Measurements from ENCODE around the gene SLC6A9. TPM values are rescaled to one million over a fixed set of nuclear protein-coding genes. Genes with fewer than 3 reads are reported as not detected.

Gene SLC6A9
- total RNA-seq, 2 donors from 2014 or later: 3.5 to 4.5 TPM

GRCh38 chr1:44029911-44030604 lies 1.2 kb downstream of the SLC6A9 start:
- Mint-ChIP-seq H3K4me3 (peak overlapping the region; percentile 87), H3K9me3 (no peaks in the 10 kb centered on the region), H3K36me3 (no peaks in the 10 kb centered on the region), H3K27ac (peak overlapping the region; percentile 71 to 86), H3K4me1 (ENCODE audit: low read depth in 2 of 2) (peaks cover 15% of the 10 kb centered on the region in 2 donors), H3K27me3 (no peaks in the 10 kb centered on the region)
- peak; percentile 91 for DNase-seq (ENCODE audit: low spot score)
- ATAC-seq: peak; percentile 89 to 93

GRCh38 chr1:44029260-44029910 lies 1.9 kb downstream of the SLC6A9 start:
- Mint-ChIP-seq H3K27me3 (no peaks in the 10 kb centered on the region), H3K27ac (peak overlapping the region; percentile 71 to 86), H3K36me3 (no peaks in the 10 kb centered on the region), H3K4me1 (ENCODE audit: low read depth in 2 of 2) (peaks cover 15% of the 10 kb centered on the region in 2 donors), H3K4me3 (peak overlapping the region; percentile 87), H3K9me3 (no peaks in the 10 kb centered on the region)
- DNase-seq (ENCODE audit: low spot score): no peak
- peak; percentile 40 to 42 for ATAC-seq

- Mint-ChIP-seq H3K36me3 (no peaks in the 10 kb centered on the region), H3K4me1 (ENCODE audit: low read depth in 2 of 2) (peaks cover 15% of the 10 kb centered on the region in 2 donors), H3K9me3 (no peaks in the 10 kb centered on the region), H3K27me3 (no peaks in the 10 kb centered on the region), H3K27ac (no peak overlapping the region), H3K4me3 (no peak overlapping the region)
- DNase-seq (ENCODE audit: low spot score) (no peak), ATAC-seq (no peak)
Observed at GRCh38 chr1:44027320-44027719, 3.9 kb downstream of the SLC6A9 start.

GRCh38 chr1:44025816-44026215 lies 5.4 kb downstream of the SLC6A9 start:
- no peak overlapping the region for H3K4me3 Mint-ChIP-seq
- no peaks in the 10 kb centered on the region for H3K36me3 Mint-ChIP-seq
- DNase-seq (ENCODE audit: low spot score): no peak
- H3K27me3 Mint-ChIP-seq: no peaks in the 10 kb centered on the region
- H3K4me1 Mint-ChIP-seq (ENCODE audit: low read depth in 2 of 2): peaks cover 15% of the 10 kb centered on the region in 2 donors
- no peak for ATAC-seq
- H3K27ac Mint-ChIP-seq: no peak overlapping the region
- H3K9me3 Mint-ChIP-seq: no peaks in the 10 kb centered on the region

GRCh38 chr1:44024903-44025525 lies 6.2 kb downstream of the SLC6A9 start:
- no peaks in the 10 kb centered on the region for H3K27me3 Mint-ChIP-seq
- peaks cover 15% of the 10 kb centered on the region in 2 donors for H3K4me1 Mint-ChIP-seq (ENCODE audit: low read depth in 2 of 2)
- no peaks in the 10 kb centered on the region for H3K9me3 Mint-ChIP-seq
- H3K4me3 Mint-ChIP-seq: no peak overlapping the region
- DNase-seq (ENCODE audit: low spot score) (no peak), ATAC-seq (no peak)
- H3K36me3 Mint-ChIP-seq: no peaks in the 10 kb centered on the region
- no peak overlapping the region for H3K27ac Mint-ChIP-seq

- H3K4me1 Mint-ChIP-seq (ENCODE audit: low read depth in 2 of 2): peaks cover 8% of the 10 kb centered on the region in 2 donors
Observed at GRCh38 chr1:44024031-44024902, 7.0 kb downstream of the SLC6A9 start.

GRCh38 chr1:44021581-44022321 lies 9.5 kb downstream of the SLC6A9 start:
- H3K9me3 Mint-ChIP-seq: no peaks in the 10 kb centered on the region
- H3K27me3 Mint-ChIP-seq: no peaks in the 10 kb centered on the region
- no peak for DNase-seq (ENCODE audit: low spot score)
- no peak overlapping the region for H3K4me3 Mint-ChIP-seq
- no peaks in the 10 kb centered on the region for H3K36me3 Mint-ChIP-seq
- ATAC-seq: no peak
- H3K4me1 Mint-ChIP-seq (ENCODE audit: low read depth in 2 of 2): no peaks in the 10 kb centered on the region
- no peak overlapping the region for H3K27ac Mint-ChIP-seq

More at GRCh38 chr1:44024031-44024902, 7.0 kb downstream of the SLC6A9 start:
- Mint-ChIP-seq H3K36me3 (no peaks in the 10 kb centered on the region), H3K9me3 (no peaks in the 10 kb centered on the region), H3K27me3 (no peaks in the 10 kb centered on the region), H3K27ac (no peak overlapping the region), H3K4me3 (no peak overlapping the region)
- DNase-seq (ENCODE audit: low spot score): no peak
- peak in 1 of 2 donors; percentile 29 for ATAC-seq

GRCh38 chr1:44021156-44021555 lies 10.1 kb downstream of the SLC6A9 start:
- Mint-ChIP-seq H3K4me1 (ENCODE audit: low read depth in 2 of 2) (no peaks in the 10 kb centered on the region), H3K4me3 (no peak overlapping the region), H3K9me3 (no peaks in the 10 kb centered on the region), H3K36me3 (no peaks in the 10 kb centered on the region), H3K27ac (no peak overlapping the region), H3K27me3 (no peaks in the 10 kb centered on the region)
- no peak for DNase-seq (ENCODE audit: low spot score)
- no peak for ATAC-seq

- no peak for DNase-seq (ENCODE audit: low spot score)
- no peaks in the 10 kb centered on the region for H3K9me3 Mint-ChIP-seq
Observed at GRCh38 chr1:44020464-44020863, 10.8 kb downstream of the SLC6A9 start.

GRCh38 chr1:44019466-44019948 lies 11.8 kb downstream of the SLC6A9 start:
- Mint-ChIP-seq H3K9me3 (no peaks in the 10 kb centered on the region), H3K36me3 (no peaks in the 10 kb centered on the region), H3K4me3 (no peak overlapping the region), H3K27ac (no peak overlapping the region), H3K27me3 (peaks cover 0 to 4% of the 10 kb centered on the region in 2 donors), H3K4me1 (ENCODE audit: low read depth in 2 of 2) (peaks cover 0 to 2% of the 10 kb centered on the region in 2 donors)
- no peak for ATAC-seq
- DNase-seq (ENCODE audit: low spot score): no peak

More at GRCh38 chr1:44020464-44020863, 10.8 kb downstream of the SLC6A9 start:
- Mint-ChIP-seq H3K27me3 (no peaks in the 10 kb centered on the region), H3K4me1 (ENCODE audit: low read depth in 2 of 2) (no peaks in the 10 kb centered on the region), H3K27ac (no peak overlapping the region), H3K36me3 (no peaks in the 10 kb centered on the region), H3K4me3 (no peak overlapping the region)
- peak in 1 of 2 donors; percentile 3 for ATAC-seq

- Mint-ChIP-seq H3K4me1 (ENCODE audit: low read depth in 2 of 2) (peaks cover 0 to 3% of the 10 kb centered on the region in 2 donors), H3K27ac (no peak overlapping the region), H3K9me3 (no peaks in the 10 kb centered on the region), H3K36me3 (no peaks in the 10 kb centered on the region), H3K4me3 (no peak overlapping the region), H3K27me3 (peaks cover 0 to 12% of the 10 kb centered on the region in 2 donors)
- no peak for ATAC-seq
- DNase-seq (ENCODE audit: low spot score): no peak
Observed at GRCh38 chr1:44016890-44017400, 14.3 kb downstream of the SLC6A9 start.

GRCh38 chr1:44016041-44016889 lies 15.0 kb downstream of the SLC6A9 start:
- Mint-ChIP-seq H3K36me3 (no peaks in the 10 kb centered on the region), H3K27me3 (peaks cover 0 to 12% of the 10 kb centered on the region in 2 donors), H3K4me3 (no peak overlapping the region), H3K4me1 (ENCODE audit: low read depth in 2 of 2) (peaks cover 0 to 3% of the 10 kb centered on the region in 2 donors), H3K27ac (no peak overlapping the region), H3K9me3 (no peaks in the 10 kb centered on the region)
- DNase-seq (ENCODE audit: low spot score): no peak
- ATAC-seq: no peak

Measured in natural killer cell treated with Interleukin-12 subunit alpha and Interleukin-12 subunit beta and Interleukin-15 and Interleukin-18, amount 100 ng/mL, for 72 hours (primary cell).